Tibial artery (tissue), 4 donors: ENCODE measurements around the gene GOLGA6L7.
"Not testable (repeated sequence)": the region's sequence is repeated elsewhere in the genome, so short reads cannot be mapped to it uniquely, and the experiment has no call there.

Experiments
- DNase-seq, 2 donors: peaks; one replicate each; pipeline ENCODE4 v3.0.0-alpha.2; 2019
- H3K27ac ChIP-seq, 2 donors: fragments of 200-600 bp; sonication (generic) in 1 of 2; 1 replicate in 1 of 2; 2 replicates in 1 of 2; pipeline ENCODE4 v1.5.1; 2018 to 2019; ENCODE audit warnings: mild to moderate bottlenecking in 1 of 2
- H3K27me3 ChIP-seq, 2 donors: fragments of 200-600 bp; sonication (generic) in 1 of 2; one replicate each; pipeline versions ENCODE4 v1.5.1 to v1.6.0; 2016 to 2019
- H3K36me3 ChIP-seq, 3 donors: fragments of 200-600 bp; sonication (generic) in 2 of 3; one replicate each; pipeline ENCODE4 v1.5.1; 2016 to 2019; ENCODE audit warnings: mild to moderate bottlenecking in 2 of 3
- H3K4me1 ChIP-seq, 4 donors: fragments of 200-600 bp; sonication (generic) in 2 of 4; 1 replicate in 3 of 4; 2 replicates in 1 of 4; pipeline ENCODE4 v1.5.1; 2016 to 2019
- H3K4me3 ChIP-seq, 2 donors: fragments of 200-600 bp; sonication (generic) in 1 of 2; 1 replicate in 1 of 2; 2 replicates in 1 of 2; pipeline ENCODE4 v1.5.1; 2018 to 2019; ENCODE audit warnings: mild to moderate bottlenecking in 2 of 2
- H3K9me3 ChIP-seq, 3 donors: fragments of 200-600 bp; sonication (generic) in 1 of 3; one replicate each; pipeline ENCODE4 v1.5.1; 2016 to 2019
- CTCF ChIP-seq, 2 experiments: fragments of 200-600 bp in 1 of 2; fragments of 450-650 bp in 1 of 2; IDR thresholded peaks; one replicate each; pipeline ENCODE4 v1.5.1; 2017 to 2019; ENCODE audit warnings: antibody characterized with exemption in 2 of 2, mild to moderate bottlenecking in 1 of 2, moderate library complexity in 1 of 2
- intact Hi-C: fragments of 100-400 bp; cut with DNase I; formaldehyde crosslinking; loops from one replicate; pipeline ENCODE4 v1.15.0; 2023; ENCODE audit warnings: low total_unique reads

GOLGA6L7 gene

GRCh38 chr15:28813392-28813791, 35.1 kb downstream of the GOLGA6L7 start:
- intact Hi-C loops, H3K36me3 ChIP-seq, H3K4me3 ChIP-seq, H3K9me3 ChIP-seq, DNase-seq, H3K27ac ChIP-seq, H3K27me3 ChIP-seq, H3K4me1 ChIP-seq: not testable (repeated sequence)

- H3K9me3 ChIP-seq, H3K4me3 ChIP-seq, H3K36me3 ChIP-seq, H3K4me1 ChIP-seq, DNase-seq, intact Hi-C loops, H3K27me3 ChIP-seq, H3K27ac ChIP-seq: not testable (repeated sequence)
Observed at GRCh38 chr15:28811852-28812550, 36.4 kb downstream of the GOLGA6L7 start.

- H3K36me3 ChIP-seq, H3K27me3 ChIP-seq, H3K27ac ChIP-seq, DNase-seq, H3K9me3 ChIP-seq, intact Hi-C loops, H3K4me1 ChIP-seq, H3K4me3 ChIP-seq: not testable (repeated sequence)
Observed at GRCh38 chr15:28810444-28810843, 38.0 kb downstream of the GOLGA6L7 start.

GRCh38 chr15:28808136-28808535, 40.3 kb downstream of the GOLGA6L7 start:
- intact Hi-C loops, H3K9me3 ChIP-seq, H3K4me3 ChIP-seq, H3K36me3 ChIP-seq, H3K4me1 ChIP-seq, H3K27me3 ChIP-seq, H3K27ac ChIP-seq, DNase-seq: not testable (repeated sequence)

- H3K27me3 ChIP-seq, intact Hi-C loops, H3K4me1 ChIP-seq, H3K27ac ChIP-seq, H3K9me3 ChIP-seq, H3K36me3 ChIP-seq, DNase-seq, H3K4me3 ChIP-seq: not testable (repeated sequence)
Observed at GRCh38 chr15:28800366-28800765, 48.1 kb downstream of the GOLGA6L7 start.

GRCh38 chr15:28798234-28798633, 50.2 kb downstream of the GOLGA6L7 start:
- intact Hi-C loops, result not testable (repeated sequence)

GRCh38 chr15:28794231-28794630, 54.2 kb downstream of the GOLGA6L7 start:
- peak; percentile 8 to 15 for TF ChIP-seq CTCF (IDR thresholded peaks at IDR 0.05)
- H3K4me1 ChIP-seq, intact Hi-C loops, DNase-seq, H3K27ac ChIP-seq, H3K36me3 ChIP-seq, H3K27me3 ChIP-seq, H3K4me3 ChIP-seq, H3K9me3 ChIP-seq: not testable (repeated sequence)

More at GRCh38 chr15:28798234-28798633, 50.2 kb downstream of the GOLGA6L7 start:
- not testable (repeated sequence) for H3K9me3 ChIP-seq, H3K27me3 ChIP-seq, H3K4me3 ChIP-seq, DNase-seq, H3K36me3 ChIP-seq, H3K4me1 ChIP-seq, H3K27ac ChIP-seq
